ENCODE measurements around the gene TECTA. TPM values are rescaled to one million over a fixed set of nuclear protein-coding genes. Genes with fewer than 3 reads are reported as not detected.

TECTA gene
- total RNA-seq, 4 donors from 2014 or later, result 0.49 to 1.4 (median 0.71) TPM

GRCh38 chr11:121106812-121107211 is 5.8 kb downstream of the TECTA start:
- TF ChIP-seq CTCF (IDR thresholded peaks at IDR 0.05; ENCODE audit: low read depth), result no peak

- TF ChIP-seq CTCF (IDR thresholded peaks at IDR 0.05; ENCODE audit: low read depth), result no peak
Observed at GRCh38 chr11:121108413-121108812, 7.4 kb downstream of the TECTA start.

DNA sequence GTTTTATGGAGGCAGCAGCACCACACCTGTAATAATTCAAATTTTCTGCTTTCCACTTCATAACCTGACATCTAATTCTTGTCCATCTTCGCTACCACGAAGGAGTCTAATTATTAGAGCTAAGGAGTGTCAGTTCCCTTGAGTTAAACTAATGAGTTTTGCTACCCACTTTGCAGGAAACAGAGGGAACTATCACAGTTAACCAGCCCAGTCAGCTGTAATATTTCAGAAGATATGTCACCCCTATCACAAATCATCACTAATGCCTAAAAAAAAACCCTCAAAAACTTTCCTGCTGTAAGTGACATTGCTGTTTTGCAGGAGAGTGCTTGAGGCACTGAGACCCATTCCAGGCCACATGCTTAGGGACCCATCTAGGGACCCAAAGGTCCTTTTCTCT is 8.4 kb downstream of the TECTA start:
- TF ChIP-seq CTCF (IDR thresholded peaks at IDR 0.05; ENCODE audit: low read depth), result no peak

GRCh38 chr11:121109916-121110586 is 9.0 kb downstream of the TECTA start:
- no peak for TF ChIP-seq CTCF (IDR thresholded peaks at IDR 0.05; ENCODE audit: low read depth)

GRCh38 chr11:121110871-121111724 is 10.1 kb downstream of the TECTA start:
- no peak for TF ChIP-seq CTCF (IDR thresholded peaks at IDR 0.05; ENCODE audit: low read depth)

- no peak for TF ChIP-seq CTCF (IDR thresholded peaks at IDR 0.05; ENCODE audit: low read depth)
Observed at GRCh38 chr11:121112498-121113455, 11.7 kb downstream of the TECTA start.
